Esophagus (tissue), 2 donors: ENCODE measurements around the gene CDK14. TPM values are rescaled to one million over a fixed set of nuclear protein-coding genes. Genes with fewer than 3 reads are reported as not detected.

Experiments
- H3K27ac ChIP-seq, 2 donors: one replicate each; pipeline ENCODE4 v1.5.1; 2013; ENCODE audit warnings: low read depth in 2 of 2, mild to moderate bottlenecking in 2 of 2, inconsistent platforms in 1 of 2, low read length in 1 of 2, moderate library complexity in 1 of 2
- H3K27me3 ChIP-seq, 2 donors: one replicate each; pipeline ENCODE4 v1.6.1; 2013; ENCODE audit warnings: low read length in 2 of 2, control low read depth in 1 of 2, mild to moderate bottlenecking in 1 of 2; ENCODE audit not compliant: insufficient read depth in 2 of 2, control insufficient read depth in 1 of 2
- H3K36me3 ChIP-seq, 2 donors: one replicate each; pipeline ENCODE4 v1.6.1; 2013; ENCODE audit warnings: low read length in 1 of 2; ENCODE audit not compliant: control insufficient read depth in 2 of 2, insufficient read depth in 2 of 2
- H3K4me1 ChIP-seq, 2 donors: one replicate each; pipeline ENCODE4 v1.6.1; 2013; ENCODE audit warnings: low read length in 1 of 2; ENCODE audit not compliant: control insufficient read depth in 2 of 2, insufficient read depth in 2 of 2
- H3K4me3 ChIP-seq, 2 donors: one replicate each; pipeline ENCODE4 v1.5.1; 2013; ENCODE audit warnings: low read length in 2 of 2, mild to moderate bottlenecking in 2 of 2, low read depth in 1 of 2, moderate library complexity in 1 of 2
- H3K9me3 ChIP-seq, 2 donors: one replicate each; pipeline ENCODE4 v1.6.1; 2013; ENCODE audit warnings: mild to moderate bottlenecking in 2 of 2, low read depth in 1 of 2, low read length in 1 of 2, moderate library complexity in 1 of 2; ENCODE audit not compliant: control insufficient read depth in 2 of 2, insufficient read depth in 1 of 2
- WGBS, 2 donors: extraction: QIAGEN DNeasy Blood & Tissue Kit; methylation state at CpG; one replicate each; pipeline ENCODE4 v1.1.7; 2013; 5-methylcytosine and 5-hydroxymethylcytosine counted together
- polyA plus RNA-seq, 2 donors: library from polyadenylated mRNA; stranded (reverse); fragments of 200-250 nt; gene quantifications; one replicate each; pipeline ENCODE4 v1.2.3, GENCODE V29; 2013
- donor health status: healthy with polysubstance abuse.
- donor health status: Bipolar disorder and iron deficiency.

CDK14 gene
- polyA plus RNA-seq, 2 donors, result 0.51 to 0.59 TPM

DNA sequence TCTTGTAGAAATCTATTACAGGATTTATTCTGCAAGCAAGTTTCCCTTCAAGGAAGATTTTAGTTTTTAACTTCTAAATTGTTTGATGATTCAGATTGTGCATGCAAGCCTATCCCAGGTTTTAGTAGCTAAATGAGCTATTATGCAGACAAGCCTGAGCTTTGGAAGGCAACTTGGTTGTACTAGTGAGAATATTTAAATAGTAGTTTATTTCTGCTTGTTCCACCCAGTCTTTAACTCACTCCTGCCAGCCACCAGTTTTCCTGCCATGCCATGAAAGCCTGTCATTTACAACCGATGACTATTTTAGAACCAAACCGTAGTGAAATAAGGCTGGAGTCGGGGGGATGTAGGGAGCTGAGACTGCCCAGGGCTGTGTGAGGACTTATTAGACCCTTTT lies 343.5 kb downstream of the CDK14 start:
- H3K27me3 ChIP-seq, result no peaks in the 10 kb centered on the region

DNA sequence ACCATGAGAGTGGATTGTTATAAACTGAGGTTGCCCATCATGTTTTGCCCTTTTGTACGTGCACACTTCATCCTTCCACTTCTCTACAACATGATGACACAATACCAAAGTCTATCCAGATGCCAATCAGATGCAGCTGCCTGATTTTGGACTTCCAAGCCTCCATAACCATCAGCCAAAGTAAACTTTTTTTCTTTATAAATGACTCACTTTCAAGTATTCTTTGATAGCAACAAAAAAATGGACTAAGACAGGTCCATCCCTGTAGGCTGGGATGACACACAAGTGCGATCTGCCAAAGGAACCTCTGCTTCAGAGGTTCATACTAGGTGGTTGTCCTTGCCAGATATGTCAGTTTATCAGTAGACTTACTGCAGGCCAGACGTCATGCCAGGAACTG lies 347.9 kb downstream of the CDK14 start:
- WGBS, 2 donors, result 74 to 84% methylated on average over 3 of the region's 3 CpGs
- H3K9me3 ChIP-seq, result no peaks in the 10 kb centered on the region
- H3K27ac ChIP-seq, result no peak overlapping the region
- H3K4me1 ChIP-seq, result no peaks in the 10 kb centered on the region
- H3K36me3 ChIP-seq, result no peaks in the 10 kb centered on the region
- no peak overlapping the region for H3K4me3 ChIP-seq
- H3K27me3 ChIP-seq, result no peaks in the 10 kb centered on the region

More for the DNA sequence above, 343.5 kb downstream of the CDK14 start:
- no peak overlapping the region for H3K27ac ChIP-seq
- no peak overlapping the region for H3K4me3 ChIP-seq
- no peaks in the 10 kb centered on the region for H3K36me3 ChIP-seq
- no peaks in the 10 kb centered on the region for H3K9me3 ChIP-seq
- no peaks in the 10 kb centered on the region for H3K4me1 ChIP-seq
- WGBS, 2 donors, result 88 to 96% methylated on average over 3 of the region's 3 CpGs

GRCh38 chr7:90945104-90945787 lies 349.1 kb downstream of the CDK14 start:
- WGBS, 2 donors, result 79% methylated on average over 5 of the region's 5 CpGs
- Histone ChIP-seq H3K36me3 (no peaks in the 10 kb centered on the region), H3K27ac (no peak overlapping the region), H3K9me3 (peaks cover 0 to 2% of the 10 kb centered on the region in 2 donors), H3K27me3 (no peaks in the 10 kb centered on the region), H3K4me1 (no peaks in the 10 kb centered on the region), H3K4me3 (no peak overlapping the region)

DNA sequence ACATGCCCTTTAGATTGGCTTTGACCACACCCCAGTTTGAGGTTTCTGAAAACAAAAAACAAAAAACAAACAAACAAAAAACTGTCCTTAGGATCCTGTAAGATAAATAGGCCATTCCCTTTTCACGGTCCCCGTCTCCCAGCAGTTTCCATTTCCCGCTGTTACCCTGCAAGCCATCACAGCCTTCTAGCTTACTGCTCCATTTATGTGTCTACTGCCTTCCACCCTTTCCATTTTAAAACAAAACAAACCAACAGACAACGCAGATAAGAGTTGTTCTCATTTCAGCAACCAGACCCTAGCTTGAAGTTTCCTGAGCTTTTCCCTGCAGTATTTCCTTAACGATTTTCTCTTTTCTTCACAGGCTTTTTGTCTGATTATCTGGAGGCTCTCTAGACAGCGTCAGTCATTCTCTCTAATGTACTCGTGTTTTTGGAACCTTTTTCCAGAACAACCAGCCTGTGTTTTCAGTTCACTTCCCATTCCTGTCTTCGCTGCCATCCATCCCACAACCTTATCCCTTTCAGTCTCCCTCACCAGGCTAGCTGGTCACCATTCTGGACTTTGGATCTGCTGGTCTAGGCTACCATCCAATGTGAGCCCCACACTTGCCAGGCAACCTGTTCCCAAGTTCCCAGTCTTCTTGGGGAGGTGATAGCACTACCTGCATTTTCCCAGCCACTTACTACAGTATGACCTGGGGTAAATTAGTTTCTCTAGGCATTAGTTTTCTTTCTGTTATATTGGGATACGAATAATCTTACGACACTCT lies 350.8 kb downstream of the CDK14 start:
- WGBS, 2 donors, result 75 to 84% methylated on average over 10 of the region's 10 CpGs
- H3K36me3 ChIP-seq, result no peaks in the 10 kb centered on the region
- H3K4me3 ChIP-seq, result no peak overlapping the region
- H3K27me3 ChIP-seq, result no peaks in the 10 kb centered on the region
- no peaks in the 10 kb centered on the region for H3K4me1 ChIP-seq
- H3K9me3 ChIP-seq, result peaks cover 0 to 2% of the 10 kb centered on the region in 2 donors
- no peak overlapping the region for H3K27ac ChIP-seq

GRCh38 chr7:90948085-90948484 lies 352.0 kb downstream of the CDK14 start:
- Histone ChIP-seq H3K27ac (no peak overlapping the region), H3K4me3 (no peak overlapping the region), H3K4me1 (no peaks in the 10 kb centered on the region), H3K9me3 (peaks cover 0 to 2% of the 10 kb centered on the region in 2 donors), H3K27me3 (no peaks in the 10 kb centered on the region), H3K36me3 (no peaks in the 10 kb centered on the region)

- Histone ChIP-seq H3K27me3 (no peaks in the 10 kb centered on the region), H3K9me3 (peaks cover 0 to 2% of the 10 kb centered on the region in 2 donors), H3K4me1 (no peaks in the 10 kb centered on the region), H3K4me3 (no peak overlapping the region), H3K36me3 (no peaks in the 10 kb centered on the region), H3K27ac (no peak overlapping the region)
- 82 to 94% methylated on average over 1 of the region's 1 CpG for WGBS, 2 donors
Observed at GRCh38 chr7:90951229-90951628, 355.1 kb downstream of the CDK14 start.

GRCh38 chr7:90951986-90952954 lies 356.1 kb downstream of the CDK14 start:
- Histone ChIP-seq H3K27me3 (no peaks in the 10 kb centered on the region), H3K4me1 (no peaks in the 10 kb centered on the region), H3K36me3 (no peaks in the 10 kb centered on the region), H3K27ac (no peak overlapping the region), H3K4me3 (no peak overlapping the region), H3K9me3 (peaks cover 0 to 2% of the 10 kb centered on the region in 2 donors)
- WGBS, 2 donors, result 67 to 76% methylated on average over 7 of the region's 7 CpGs

DNA sequence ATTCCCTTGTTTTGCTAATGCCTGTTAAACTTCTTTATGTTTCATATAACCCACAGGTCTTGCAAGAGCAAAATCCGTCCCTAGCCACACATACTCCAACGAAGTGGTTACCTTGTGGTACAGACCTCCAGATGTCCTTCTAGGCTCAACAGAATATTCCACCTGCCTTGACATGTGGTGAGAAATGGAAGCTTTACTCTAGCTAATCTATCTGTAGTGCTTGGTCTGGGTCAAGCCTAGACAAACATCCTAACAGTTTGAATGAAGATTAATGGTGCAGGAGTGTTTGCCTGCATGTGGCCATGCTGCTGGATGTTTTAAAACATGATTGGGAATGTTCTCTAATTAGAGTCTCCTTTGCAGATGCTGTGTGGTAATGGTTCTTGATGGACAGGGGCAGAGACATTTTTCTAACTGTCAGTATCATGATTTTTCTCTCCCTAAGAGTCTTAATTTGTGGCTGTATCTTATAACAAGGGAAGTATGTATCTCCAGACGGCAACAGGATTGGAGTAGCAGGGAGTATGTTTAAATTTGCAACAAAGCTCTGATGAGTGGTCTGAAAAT lies 359.6 kb downstream of the CDK14 start:
- H3K27ac ChIP-seq, result no peak overlapping the region
- no peaks in the 10 kb centered on the region for H3K4me1 ChIP-seq
- H3K9me3 ChIP-seq, result no peaks in the 10 kb centered on the region
- H3K27me3 ChIP-seq, result no peaks in the 10 kb centered on the region
- H3K4me3 ChIP-seq, result no peak overlapping the region
- no peaks in the 10 kb centered on the region for H3K36me3 ChIP-seq
- WGBS, 2 donors, result 73 to 75% methylated on average over 3 of the region's 3 CpGs

DNA sequence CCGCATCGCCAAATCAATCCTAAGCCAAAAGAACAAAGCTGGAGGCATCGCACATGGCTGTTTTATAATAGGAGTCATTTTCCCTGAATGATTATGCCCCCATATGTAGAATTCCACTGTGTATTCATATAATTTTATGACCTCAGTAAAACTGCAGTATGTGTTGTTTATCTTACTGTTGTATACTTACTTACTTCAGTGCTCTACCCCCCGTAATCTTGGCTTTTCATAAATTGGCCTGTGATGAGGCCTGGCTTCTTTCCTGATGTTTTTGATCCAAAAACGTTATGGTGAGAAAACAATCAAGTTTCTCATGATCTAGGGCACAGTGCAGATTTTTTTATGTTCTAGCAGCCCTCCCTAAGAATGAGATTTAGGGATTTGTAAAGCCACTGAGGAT lies 361.8 kb downstream of the CDK14 start:
- Histone ChIP-seq H3K27me3 (no peaks in the 10 kb centered on the region), H3K9me3 (no peaks in the 10 kb centered on the region), H3K27ac (no peak overlapping the region), H3K4me1 (no peaks in the 10 kb centered on the region), H3K36me3 (no peaks in the 10 kb centered on the region), H3K4me3 (no peak overlapping the region)
- WGBS, 2 donors, result 72 to 75% methylated on average over 5 of the region's 5 CpGs
